Suprapubic skin (tissue), 4 donors: Measurements from ENCODE around the gene YPEL2.

Experiments
- POLR2A ChIP-seq, 2 donors: fragments of 450-650 bp; IDR thresholded peaks; one replicate each; pipeline ENCODE4 v1.6.1; 2017; ENCODE audit warnings: antibody characterized with exemption in 2 of 2, mild to moderate bottlenecking in 2 of 2, moderate library complexity in 2 of 2
- POLR2AphosphoS5 ChIP-seq, 3 donors: sonication (generic); formaldehyde crosslinking; IDR thresholded peaks; one replicate each; pipeline ENCODE4 v1.6.1; 2017; ENCODE audit warnings: antibody characterized with exemption in 3 of 3
- TF ChIP-seq, protein P1 (sequence below), 2 donors: fragments of 200-600 bp in 1 of 2; fragments of 450-650 bp in 1 of 2; sonication (generic) in 1 of 2; IDR thresholded peaks; one replicate each; pipeline ENCODE4 v1.5.1; 2016 to 2019; ENCODE audit warnings: antibody characterized with exemption in 2 of 2, mild to moderate bottlenecking in 1 of 2, moderate library complexity in 1 of 2

- TF ChIP-seq, protein P1, sequence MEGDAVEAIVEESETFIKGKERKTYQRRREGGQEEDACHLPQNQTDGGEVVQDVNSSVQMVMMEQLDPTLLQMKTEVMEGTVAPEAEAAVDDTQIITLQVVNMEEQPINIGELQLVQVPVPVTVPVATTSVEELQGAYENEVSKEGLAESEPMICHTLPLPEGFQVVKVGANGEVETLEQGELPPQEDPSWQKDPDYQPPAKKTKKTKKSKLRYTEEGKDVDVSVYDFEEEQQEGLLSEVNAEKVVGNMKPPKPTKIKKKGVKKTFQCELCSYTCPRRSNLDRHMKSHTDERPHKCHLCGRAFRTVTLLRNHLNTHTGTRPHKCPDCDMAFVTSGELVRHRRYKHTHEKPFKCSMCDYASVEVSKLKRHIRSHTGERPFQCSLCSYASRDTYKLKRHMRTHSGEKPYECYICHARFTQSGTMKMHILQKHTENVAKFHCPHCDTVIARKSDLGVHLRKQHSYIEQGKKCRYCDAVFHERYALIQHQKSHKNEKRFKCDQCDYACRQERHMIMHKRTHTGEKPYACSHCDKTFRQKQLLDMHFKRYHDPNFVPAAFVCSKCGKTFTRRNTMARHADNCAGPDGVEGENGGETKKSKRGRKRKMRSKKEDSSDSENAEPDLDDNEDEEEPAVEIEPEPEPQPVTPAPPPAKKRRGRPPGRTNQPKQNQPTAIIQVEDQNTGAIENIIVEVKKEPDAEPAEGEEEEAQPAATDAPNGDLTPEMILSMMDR (IDR thresholded peaks at IDR 0.05): no peak
- TF ChIP-seq POLR2A (IDR thresholded peaks at IDR 0.05) (no peak), POLR2AphosphoS5 (IDR thresholded peaks at IDR 0.05) (no peak)
These were observed 35.6 kb downstream of the YPEL2 start for GRCh38 chr17:59366773-59367656.
